GM12878 (cell line): Measurements from ENCODE around the gene RPS8. TPM values are rescaled to one million over a fixed set of nuclear protein-coding genes. Genes with fewer than 3 reads are reported as not detected.
A peak's percentile ranks its signal among the peaks of the same experiment; 100 is the strongest.

Source experiments
- ATAC-seq: fragments of 200-7000 bp; cut with Tn5 transposase; 3 replicates; pipeline ENCODE4 v1.9.1; 2020; ENCODE audit warnings: mild to moderate bottlenecking, moderate library complexity
- BruUV-seq: library from RNA; stranded (reverse); fragments of 400-500 nt; replicated peaks from 2 replicates; lab custom pipeline; 2021; lab: Mats Ljungman, UMichigan
- CTCF ChIA-PET: fragments of 300-600 bp; sonication (Branson Sonifier 250); formaldehyde crosslinking; extraction: SDS; loops from one replicate; lab custom pipeline; 2021; ENCODE audit warnings: inconsistent platforms; lab: Yijun Ruan, JAX
- POLR2A ChIA-PET: fragments of 350-600 bp; formaldehyde crosslinking; extraction: SDS; loops from one replicate; lab custom pipeline; 2021; ENCODE audit warnings: inconsistent platforms; lab: Charles Lee
- RAD21 ChIA-PET: fragments of 300-600 bp; sonication (Branson Sonifier 250); formaldehyde crosslinking; loops from one replicate; lab custom pipeline; 2023; ENCODE audit warnings: antibody characterized with exemption; ENCODE audit not compliant: unreplicated experiment; lab: Charles Lee
- SMC1A ChIA-PET: fragments of 300-600 bp; sonication (Branson Sonifier 250); formaldehyde crosslinking; loops from one replicate; lab custom pipeline; 2023; ENCODE audit not compliant: unreplicated experiment, uncharacterized antibody; lab: Charles Lee
- DNase-seq: peaks from one replicate; pipeline ENCODE4 v3.0.0-alpha.2; 2011; ENCODE audit warnings: low read depth, low spot score
- FAIRE-seq: peaks from 3 replicates; lab custom pipeline; 2011; peaks lifted over from hg19 to GRCh38; lab: Jason Lieb, UNC
- H2AFZ ChIP-seq: 2 replicates; pipeline ENCODE4 v1.6.0; 2011; ENCODE audit warnings: low read depth, low read length, control low read depth; ENCODE audit not compliant: control insufficient read depth
- H3K27ac ChIP-seq: 2 replicates; pipeline ENCODE4 v1.5.1; 2011; ENCODE audit warnings: control low read depth; ENCODE audit not compliant: control insufficient read depth, insufficient read depth
- H3K27me3 ChIP-seq, 2 experiments: replicated peaks in 1 of 2; 2 replicates each; pipeline versions ENCODE4 v1.6.0 to v1.6.1; 2011; ENCODE audit warnings: low read length in 1 of 2; ENCODE audit not compliant: control insufficient read depth in 2 of 2, insufficient read depth in 2 of 2
- H3K36me3 ChIP-seq, 2 experiments: 2 replicates each; pipeline ENCODE4 v1.5.1; 2011; ENCODE audit warnings: low read length in 1 of 2; ENCODE audit not compliant: control insufficient read depth in 2 of 2, insufficient read depth in 2 of 2
- H3K4me1 ChIP-seq: 2 replicates; pipeline ENCODE4 v1.6.1; 2011; ENCODE audit warnings: mild to moderate bottlenecking, low read length, moderate library complexity, mixed read lengths; ENCODE audit not compliant: control insufficient read depth, insufficient read depth
- H3K4me2 ChIP-seq: 2 replicates; pipeline ENCODE4 v1.6.0; 2011; ENCODE audit warnings: control low read depth; ENCODE audit not compliant: control insufficient read depth, insufficient read depth
- H3K4me3 ChIP-seq: fragments of 200-600 bp; sonication (generic); 2 replicates; pipeline ENCODE4 v1.5.1; 2016
- H3K79me2 ChIP-seq: 2 replicates; pipeline ENCODE4 v1.6.0; 2011; ENCODE audit warnings: low read length; ENCODE audit not compliant: control insufficient read depth, insufficient read depth
- H3K9ac ChIP-seq: 2 replicates; pipeline ENCODE4 v1.8.0; 2011; ENCODE audit warnings: low read length, control low read depth, mixed read lengths; ENCODE audit not compliant: control insufficient read depth, insufficient read depth
- H3K9me3 ChIP-seq: replicated peaks from 3 replicates; pipeline ENCODE4 v1.5.1; 2011; ENCODE audit warnings: mild to moderate bottlenecking, low read length; ENCODE audit not compliant: control insufficient read depth, insufficient read depth
- H4K20me1 ChIP-seq: 2 replicates; pipeline ENCODE4 v1.6.0; 2011; ENCODE audit not compliant: control insufficient read depth, insufficient read depth
- FOXM1 ChIP-seq: IDR thresholded peaks from 2 replicates; pipeline ENCODE4 v1.6.1; 2012; ENCODE audit warnings: low read depth, mild to moderate bottlenecking, inconsistent platforms, low read length, moderate library complexity
- POU2F2 ChIP-seq: IDR thresholded peaks from 3 replicates; pipeline ENCODE4 v1.6.1; 2011; ENCODE audit warnings: low read depth, mild to moderate bottlenecking, low read length, borderline replicate concordance
- RBBP5 ChIP-seq: fragments of 200-600 bp; sonication (generic); conservative IDR thresholded peaks from 2 replicates; pipeline ENCODE4 v1.6.1; 2016
- SP1 ChIP-seq: IDR thresholded peaks from one replicate; pipeline ENCODE4 v1.6.1; 2011; ENCODE audit warnings: low read depth, low read length
- WGBS: methylation state at CpG from one replicate; pipeline ENCODE4 v1.1.6; 2016; ENCODE audit warnings: low lambda C conversion rate; ENCODE audit not compliant: insufficient replicate concordance, insufficient coverage; ENCODE audit errors: missing lambda C conversion rate; 5-methylcytosine and 5-hydroxymethylcytosine counted together
- in situ Hi-C: fragments of 300-500 bp; cut with MboI; formaldehyde crosslinking; loops from 9 replicates; pipeline ENCODE4 v1.14.3; 2018; ENCODE audit warnings: mixed read lengths
- intact Hi-C: fragments of 100-400 bp; cut with micrococcal nuclease; formaldehyde crosslinking; loops from one replicate; pipeline ENCODE4 v1.14.2; 2022; ENCODE audit not compliant: unreplicated experiment
- polyA plus RNA-seq, 11 experiments: library from polyadenylated mRNA; depleted of rRNA in 4 of 11; unstranded in 6 of 11; stranded (reverse) in 5 of 11; fragments of >200 nt; fragmentation: Nextera tagmentation in 4 of 11; fragmentation: Illumina TruSeq in 1 of 11; extraction: Ambion mirVana in 4 of 11; extraction: Trizol in 1 of 11; gene quantifications; 1 replicate in 1 of 11; 2 replicates in 10 of 11; pipeline versions ENCODE4 v1.2.1 to v1.2.3, GENCODE V29; 2011 to 2016; ENCODE audit warnings: inconsistent platforms in 2 of 11, missing spikeins in 2 of 11, low read depth in 1 of 11
- total RNA-seq, 4 experiments: library from RNA; depleted of rRNA in 3 of 4; stranded (reverse); fragments of >200 nt in 3 of 4; fragmentation: Illumina TruSeq in 1 of 4; extraction: Trizol in 1 of 4; gene quantifications; 2 replicates each; pipeline versions ENCODE4 v1.2.1 to v1.2.3, GENCODE V29; 2013 to 2021

RPS8 gene
- total and polyA plus RNA-seq, 10 of the 15 experiments (the other 5 are each of a cell fraction or from before 2014, with no cell fraction given): 1,296 to 3,461 (median 2,877) TPM

- peak overlapping the region; percentile 69 for H3K9ac ChIP-seq
- H3K27me3 ChIP-seq: no peaks in the 10 kb centered on the region
- H2AFZ ChIP-seq: peak overlapping the region; percentile 79
- TF ChIP-seq FOXM1 (no peak), RBBP5 (no peak), SP1 (no peak), POU2F2 (no peak)
- 6% methylated on average over 8 of the region's 8 CpGs for WGBS
- FAIRE-seq (no peak), ATAC-seq (no peak), DNase-seq (no peak)
- H3K9me3 ChIP-seq: no peaks in the 10 kb centered on the region
- H3K4me2 ChIP-seq: peak overlapping the region; percentile 95
- RAD21 ChIA-PET: interaction anchor here (0.6 to 2.8 kb wide), 8 partner anchors 9 to 340 kb away, joined by 3 to 11 read pairs (median 4); partner anchors contain the start of genes HECTD3, RNU5D-1, RPS8 and UROD
- peak overlapping the region; percentile 46 for H3K27ac ChIP-seq
- POLR2A ChIA-PET: interaction anchor here (0.6 to 3.0 kb wide), 11 partner anchors 9 to 522 kb away, joined by 3 to 29 read pairs (median 4); partner anchors contain the start of genes RNU5D-1, RPS8 and UROD
- peaks cover 3% of the 10 kb centered on the region for H3K79me2 ChIP-seq
- in situ Hi-C loops: no loop called here
- TSS peak; percentile 81 for BruUV-seq
- H3K4me1 ChIP-seq: peaks cover 32% of the 10 kb centered on the region
- SMC1A ChIA-PET: interaction anchor here (0.6 to 2.5 kb wide), 5 partner anchors 52 to 592 kb away, joined by 3 to 9 read pairs (median 4); partner anchors contain the start of gene RNU5D-1
- H4K20me1 ChIP-seq: peaks cover 2% of the 10 kb centered on the region; the same call in 1 of the 2 replicates
- intact Hi-C loops: no loop called here
- peak overlapping the region; percentile 63 for H3K4me3 ChIP-seq
- CTCF ChIA-PET: interaction anchor here (0.9 to 5.2 kb wide), 11 partner anchors 8 to 228 kb away, joined by 3 to 40 read pairs (median 5); partner anchors contain the start of genes BTBD19, PLK3, RNU5D-1 and RPS8
- peaks cover 0 to 14% of the 10 kb centered on the region in 2 experiments; a peak in 3 of 4 replicates for H3K36me3 ChIP-seq
These were observed 8.4 kb downstream of the RPS8 start for GRCh38 chr1:44783697-44784093.
